Activated T-cell treated with anti-CD3 and anti-CD28 coated beads for 4 hours (primary cell): ENCODE results near the gene OGFR.

Experiments used
- DNase-seq: peaks from one replicate; pipeline ENCODE4 v3.0.0-alpha.2; 2020

OGFR gene

GRCh38 chr20:62804627-62805154, at the start of gene OGFR:
TSS of gene OGFR (plus strand) at chr20:62804835. CDS start at chr20:62804860, 25 bp downstream.
- peak; percentile 64 for DNase-seq

- DNase-seq = no peak
Measured at GRCh38 chr20:62754991-62755356, 49.7 kb upstream of the OGFR start.

GRCh38 chr20:62755817-62756724, 48.6 kb upstream of the OGFR start:
- no peak for DNase-seq

- no peak for DNase-seq
Measured at GRCh38 chr20:62758226-62758912, 46.3 kb upstream of the OGFR start.

- no peak for DNase-seq
Measured at GRCh38 chr20:62759981-62760431, 44.6 kb upstream of the OGFR start.

- no peak for DNase-seq
Measured at GRCh38 chr20:62760471-62760855, 44.2 kb upstream of the OGFR start.

GRCh38 chr20:62760856-62761758, 43.5 kb upstream of the OGFR start:
- DNase-seq = no peak

GRCh38 chr20:62761759-62762131, 42.9 kb upstream of the OGFR start:
- DNase-seq = no peak

GRCh38 chr20:62762376-62762775, 42.3 kb upstream of the OGFR start:
- DNase-seq = no peak

- DNase-seq = no peak
Measured at GRCh38 chr20:62762801-62763368, 41.8 kb upstream of the OGFR start.

- no peak for DNase-seq
Measured at GRCh38 chr20:62763404-62763803, 41.2 kb upstream of the OGFR start.

GRCh38 chr20:62764156-62764935, 40.3 kb upstream of the OGFR start:
- DNase-seq = no peak

GRCh38 chr20:62765021-62765420, 39.6 kb upstream of the OGFR start:
- DNase-seq = no peak

- DNase-seq = no peak
Measured at GRCh38 chr20:62765432-62766070, 39.1 kb upstream of the OGFR start.

GRCh38 chr20:62766071-62766450, 38.6 kb upstream of the OGFR start:
- DNase-seq = no peak

GRCh38 chr20:62766716-62767115, 37.9 kb upstream of the OGFR start:
- no peak for DNase-seq

GRCh38 chr20:62768234-62768546, 36.4 kb upstream of the OGFR start:
- no peak for DNase-seq

- no peak for DNase-seq
Measured at GRCh38 chr20:62768551-62769287, 35.9 kb upstream of the OGFR start.

GRCh38 chr20:62769346-62770071, 35.1 kb upstream of the OGFR start:
- DNase-seq = no peak
